Uterus (tissue), 4 donors: ENCODE measurements around the gene HLA-DOA. TPM values are rescaled to one million over a fixed set of nuclear protein-coding genes. Genes with fewer than 3 reads are reported as not detected.

Experiments used
- DNase-seq, 2 donors: peaks; one replicate each; pipeline ENCODE4 v3.0.0-alpha.2; 2019 to 2020
- H3K27ac ChIP-seq, 2 donors: fragments of 200-600 bp; sonication (generic); 1 replicate in 1 of 2; 2 replicates in 1 of 2; pipeline ENCODE4 v1.5.1; 2016 to 2018
- H3K27me3 ChIP-seq, 2 donors: fragments of 200-600 bp; sonication (generic); one replicate each; pipeline ENCODE4 v1.5.1; 2018 to 2019; ENCODE audit warnings: control low read depth in 1 of 2
- H3K36me3 ChIP-seq, 2 donors: fragments of 200-600 bp; sonication (generic); one replicate each; pipeline ENCODE4 v1.5.1; 2019; ENCODE audit warnings: control low read depth in 1 of 2
- H3K4me1 ChIP-seq, 2 donors: fragments of 200-600 bp; sonication (generic); one replicate each; pipeline ENCODE4 v1.5.1; 2018 to 2019; ENCODE audit warnings: control low read depth in 1 of 2
- H3K4me3 ChIP-seq, 2 donors: fragments of 200-600 bp; sonication (generic); 1 replicate in 1 of 2; 2 replicates in 1 of 2; pipeline ENCODE4 v1.5.1; 2018 to 2019; ENCODE audit warnings: mild to moderate bottlenecking in 1 of 2
- H3K9me3 ChIP-seq, 2 donors: fragments of 200-600 bp; sonication (generic); one replicate each; pipeline ENCODE4 v1.5.1; 2019; ENCODE audit warnings: control low read depth in 1 of 2
- POLR2A ChIP-seq, 2 donors: fragments of 450-650 bp; IDR thresholded peaks; one replicate each; pipeline ENCODE4 v1.6.1; 2016; ENCODE audit warnings: antibody characterized with exemption in 2 of 2, mild to moderate bottlenecking in 1 of 2, moderate library complexity in 1 of 2
- intact Hi-C: fragments of 100-400 bp; cut with DNase I; formaldehyde crosslinking; loops from one replicate; pipeline ENCODE4 v1.15.1; 2023; ENCODE audit warnings: low total_unique reads
- total RNA-seq, 4 donors: library from RNA; depleted of rRNA in 3 of 4; stranded (reverse); fragments of >200 nt in 3 of 4; gene quantifications; one replicate each; pipeline versions ENCODE4 v1.1.0 to v1.2.4, GENCODE V29; 2014 to 2023
- TF ChIP-seq, protein P1 (sequence below), 4 experiments: fragments of 200-600 bp in 2 of 4; fragments of 450-650 bp in 2 of 4; sonication (generic) in 2 of 4; IDR thresholded peaks; one replicate each; pipeline ENCODE4 v1.5.1; 2016 to 2019; ENCODE audit warnings: antibody characterized with exemption in 4 of 4, mild to moderate bottlenecking in 2 of 4, moderate library complexity in 1 of 4
- donor health status: DM: yes; HTN: yes; CAD: no.

The HLA-DOA gene
- total RNA-seq, 4 donors from 2014 or later: 8.2 to 34.1 (median 18.4) TPM

GRCh38 chr6:33050014-33050810, 40.8 kb upstream of the HLA-DOA start:
- H3K4me3 ChIP-seq: no peak overlapping the region
- intact Hi-C loops: no loop called here

GRCh38 chr6:33049323-33050013, 40.1 kb upstream of the HLA-DOA start:
- Histone ChIP-seq H3K4me3 (no peak overlapping the region), H3K9me3 (no peaks in the 10 kb centered on the region), H3K4me1 (no peaks in the 10 kb centered on the region), H3K36me3 (no peaks in the 10 kb centered on the region), H3K27ac (no peak overlapping the region), H3K27me3 (no peaks in the 10 kb centered on the region)
- TF ChIP-seq, protein P1, sequence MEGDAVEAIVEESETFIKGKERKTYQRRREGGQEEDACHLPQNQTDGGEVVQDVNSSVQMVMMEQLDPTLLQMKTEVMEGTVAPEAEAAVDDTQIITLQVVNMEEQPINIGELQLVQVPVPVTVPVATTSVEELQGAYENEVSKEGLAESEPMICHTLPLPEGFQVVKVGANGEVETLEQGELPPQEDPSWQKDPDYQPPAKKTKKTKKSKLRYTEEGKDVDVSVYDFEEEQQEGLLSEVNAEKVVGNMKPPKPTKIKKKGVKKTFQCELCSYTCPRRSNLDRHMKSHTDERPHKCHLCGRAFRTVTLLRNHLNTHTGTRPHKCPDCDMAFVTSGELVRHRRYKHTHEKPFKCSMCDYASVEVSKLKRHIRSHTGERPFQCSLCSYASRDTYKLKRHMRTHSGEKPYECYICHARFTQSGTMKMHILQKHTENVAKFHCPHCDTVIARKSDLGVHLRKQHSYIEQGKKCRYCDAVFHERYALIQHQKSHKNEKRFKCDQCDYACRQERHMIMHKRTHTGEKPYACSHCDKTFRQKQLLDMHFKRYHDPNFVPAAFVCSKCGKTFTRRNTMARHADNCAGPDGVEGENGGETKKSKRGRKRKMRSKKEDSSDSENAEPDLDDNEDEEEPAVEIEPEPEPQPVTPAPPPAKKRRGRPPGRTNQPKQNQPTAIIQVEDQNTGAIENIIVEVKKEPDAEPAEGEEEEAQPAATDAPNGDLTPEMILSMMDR (IDR thresholded peaks at IDR 0.05): no peak
- intact Hi-C loops: no loop called here
- DNase-seq: no peak

More at GRCh38 chr6:33050014-33050810, 40.8 kb upstream of the HLA-DOA start:
- no peak for TF ChIP-seq POLR2A (IDR thresholded peaks at IDR 0.05)
- TF ChIP-seq, protein P1 (IDR thresholded peaks at IDR 0.05): no peak
- Histone ChIP-seq H3K27ac (no peak overlapping the region), H3K9me3 (no peaks in the 10 kb centered on the region), H3K4me1 (no peaks in the 10 kb centered on the region), H3K36me3 (no peaks in the 10 kb centered on the region), H3K27me3 (no peaks in the 10 kb centered on the region)
- DNase-seq: no peak

- no peaks in the 10 kb centered on the region for H3K4me1 ChIP-seq
- no peak overlapping the region for H3K27ac ChIP-seq
- H3K36me3 ChIP-seq: no peaks in the 10 kb centered on the region
- no peaks in the 10 kb centered on the region for H3K9me3 ChIP-seq
- no peaks in the 10 kb centered on the region for H3K27me3 ChIP-seq
- DNase-seq: no peak
- no peak overlapping the region for H3K4me3 ChIP-seq
- intact Hi-C loops: no loop called here
- TF ChIP-seq, protein P1 (IDR thresholded peaks at IDR 0.05): no peak
- TF ChIP-seq POLR2A (IDR thresholded peaks at IDR 0.05): no peak
These were observed 30.8 kb upstream of the HLA-DOA start for GRCh38 chr6:33040157-33040556.

GRCh38 chr6:33036535-33036934, 27.1 kb upstream of the HLA-DOA start:
- no peak for DNase-seq
- intact Hi-C loops: no loop called here
- no peaks in the 10 kb centered on the region for H3K4me1 ChIP-seq
- no peaks in the 10 kb centered on the region for H3K9me3 ChIP-seq
- TF ChIP-seq, protein P1 (IDR thresholded peaks at IDR 0.05): no peak
- no peak for TF ChIP-seq POLR2A (IDR thresholded peaks at IDR 0.05)
- H3K27me3 ChIP-seq: no peaks in the 10 kb centered on the region
- no peak overlapping the region for H3K27ac ChIP-seq
- no peak overlapping the region for H3K4me3 ChIP-seq
- H3K36me3 ChIP-seq: no peaks in the 10 kb centered on the region

DNA sequence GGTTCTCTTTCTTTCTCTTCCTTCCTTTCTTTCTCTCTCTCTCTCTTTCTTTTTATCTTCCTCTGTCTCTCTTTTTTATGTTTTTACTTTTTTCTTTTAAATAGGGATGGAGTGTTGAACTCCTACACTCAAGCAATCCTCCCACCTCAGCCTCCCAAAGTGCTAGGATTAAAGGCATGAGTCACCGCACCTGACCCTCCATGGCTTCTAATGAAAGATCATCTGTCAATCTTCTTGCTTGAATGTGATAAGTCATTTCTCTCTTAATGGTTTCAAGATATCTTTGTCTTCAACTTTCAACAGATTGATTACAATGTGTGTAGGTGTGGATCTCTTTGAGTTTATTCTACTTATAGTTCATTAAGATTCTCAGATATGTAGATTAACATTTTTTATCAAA, 25.2 kb upstream of the HLA-DOA start:
- no peak for TF ChIP-seq POLR2A (IDR thresholded peaks at IDR 0.05)
- TF ChIP-seq, protein P1 (IDR thresholded peaks at IDR 0.05): no peak
- Histone ChIP-seq H3K36me3 (no peaks in the 10 kb centered on the region), H3K27me3 (no peaks in the 10 kb centered on the region), H3K4me3 (no peak overlapping the region), H3K4me1 (no peaks in the 10 kb centered on the region), H3K27ac (no peak overlapping the region), H3K9me3 (no peaks in the 10 kb centered on the region)
- no peak for DNase-seq
- intact Hi-C loops: no loop called here
